Hepatocyte (in vitro differentiated cells): ENCODE data around the gene STK11IP. TPM values are rescaled to one million over a fixed set of nuclear protein-coding genes. Genes with fewer than 3 reads are reported as not detected.

Experiments used
- DNase-seq: peaks from one replicate; pipeline ENCODE4 v3.0.0-alpha.2; 2016; ENCODE audit warnings: low spot score
- H2AFZ ChIP-seq: fragments of 200-600 bp; sonication (generic); 2 replicates; pipeline ENCODE4 v1.6.0; 2016; ENCODE audit warnings: antibody characterized with exemption, mild to moderate bottlenecking
- H3K27ac ChIP-seq: fragments of 200-600 bp; sonication (generic); 2 replicates; pipeline ENCODE4 v1.5.1; 2016; ENCODE audit warnings: mild to moderate bottlenecking
- H3K27me3 ChIP-seq: fragments of 200-600 bp; sonication (generic); 2 replicates; pipeline ENCODE4 v1.6.1; 2016
- H3K36me3 ChIP-seq: fragments of 200-600 bp; sonication (generic); replicated peaks from 2 replicates; pipeline ENCODE4 v1.5.1; 2016; ENCODE audit warnings: low read depth; ENCODE audit not compliant: insufficient read depth
- H3K4me1 ChIP-seq: fragments of 200-600 bp; sonication (generic); 2 replicates; pipeline ENCODE4 v1.5.1; 2016; ENCODE audit warnings: mild to moderate bottlenecking, moderate library complexity; ENCODE audit not compliant: insufficient read depth
- H3K4me2 ChIP-seq: fragments of 200-600 bp; sonication (generic); 2 replicates; pipeline ENCODE4 v1.6.0; 2016
- H3K4me3 ChIP-seq: fragments of 200-600 bp; sonication (generic); 2 replicates; pipeline ENCODE4 v1.5.1; 2016; ENCODE audit warnings: mild to moderate bottlenecking
- H3K79me2 ChIP-seq: fragments of 200-600 bp; sonication (generic); 2 replicates; pipeline ENCODE4 v1.6.0; 2017; ENCODE audit warnings: mild to moderate bottlenecking
- H3K9me2 ChIP-seq: fragments of 200-600 bp; sonication (generic); replicated peaks from 2 replicates; pipeline ENCODE4 v1.6.0; 2017; ENCODE audit warnings: mild to moderate bottlenecking; ENCODE audit not compliant: insufficient read depth
- H3K9me3 ChIP-seq: fragments of 200-600 bp; sonication (generic); 2 replicates; pipeline ENCODE4 v1.5.1; 2016; ENCODE audit warnings: low read depth, mild to moderate bottlenecking
- H4K20me1 ChIP-seq: fragments of 200-600 bp; sonication (generic); 2 replicates; pipeline ENCODE4 v1.6.0; 2016; ENCODE audit warnings: mild to moderate bottlenecking; ENCODE audit not compliant: insufficient read depth, poor library complexity, severe bottlenecking
- CTCF ChIP-seq: fragments of 200-600 bp; sonication (generic); IDR thresholded peaks from 2 replicates; pipeline ENCODE4 v1.5.1; 2016; ENCODE audit warnings: antibody characterized with exemption, mild to moderate bottlenecking; ENCODE audit not compliant: poor library complexity
- EZH2 ChIP-seq: fragments of 200-600 bp; sonication (generic); IDR thresholded peaks from 2 replicates; pipeline ENCODE4 v1.6.1; 2016; ENCODE audit warnings: antibody characterized with exemption, mild to moderate bottlenecking, borderline replicate concordance
- EZH2phosphoT487 ChIP-seq: fragments of 200-600 bp; sonication (generic); IDR thresholded peaks from one replicate; pipeline ENCODE4 v1.6.1; 2018; ENCODE audit warnings: antibody characterized with exemption, mild to moderate bottlenecking, low read depth, moderate library complexity; ENCODE audit not compliant: unreplicated experiment, severe bottlenecking
- WGBS: methylation state at CpG from one replicate; pipeline ENCODE4 v1.1.6; 2016; ENCODE audit warnings: low lambda C conversion rate; ENCODE audit errors: missing lambda C conversion rate; 5-methylcytosine and 5-hydroxymethylcytosine counted together
- polyA plus RNA-seq: library from polyadenylated mRNA; unstranded; fragments of >200 nt; fragmentation: Nextera tagmentation; extraction: Ambion mirVana; gene quantifications from 2 replicates; pipeline ENCODE4 v1.2.1, GENCODE V29; 2016
- total RNA-seq: library from RNA; depleted of rRNA; stranded (reverse); fragments of >200 nt; gene quantifications from 2 replicates; pipeline ENCODE4 v1.2.3, GENCODE V29; 2014

Gene STK11IP
- total and polyA plus RNA-seq, 2 experiments from 2014 or later: 16.7 to 17.6 TPM

DNA sequence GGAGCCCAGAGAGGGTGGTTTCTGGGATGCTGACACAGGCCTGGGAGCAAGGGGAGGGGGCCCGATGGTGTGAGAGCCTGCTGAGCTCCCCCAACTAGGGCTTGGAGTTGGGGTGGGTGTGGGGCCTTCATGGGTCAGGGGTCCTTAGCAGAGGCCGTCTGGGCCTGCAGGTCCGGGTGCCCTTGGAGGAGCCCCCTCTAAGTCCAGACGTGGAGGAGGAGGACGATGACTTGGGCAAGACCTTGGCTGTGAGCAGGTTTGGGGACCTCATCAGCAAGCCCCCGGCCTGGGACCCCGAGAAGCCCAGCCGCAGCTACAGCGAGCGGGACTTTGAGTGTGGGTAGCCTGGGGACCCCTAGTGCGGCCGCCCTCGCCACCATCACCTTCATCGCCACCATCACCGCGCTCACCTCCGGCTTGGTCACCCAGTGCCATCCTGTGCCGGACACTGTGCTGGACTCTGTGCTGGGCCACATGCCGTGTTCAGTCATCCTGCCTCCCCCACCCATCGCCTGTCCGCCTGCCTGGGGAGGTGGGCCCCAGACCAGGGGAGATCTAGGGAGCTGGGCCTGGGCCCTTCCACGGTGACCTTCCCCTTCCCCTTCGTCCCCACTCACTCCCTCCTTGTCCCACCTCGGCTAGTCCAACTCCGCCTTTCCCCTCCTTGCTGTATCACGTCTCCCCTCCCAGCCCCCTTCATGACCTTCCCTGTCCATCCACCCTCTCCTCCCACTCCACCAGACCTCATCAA, 30.8 kb downstream of the STK11IP start:
- H3K9me2 ChIP-seq: no peaks in the 10 kb centered on the region
- H3K4me3 ChIP-seq: peak overlapping the region; percentile 79
- peak overlapping the region; percentile 89 for H2AFZ ChIP-seq
- WGBS: 89% methylated on average over 26 of the region's 26 CpGs
- no peaks in the 10 kb centered on the region for H3K9me3 ChIP-seq
- no peak for DNase-seq
- no peaks in the 10 kb centered on the region for H4K20me1 ChIP-seq
- H3K4me2 ChIP-seq: peak overlapping the region; percentile 98
- H3K36me3 ChIP-seq: no peaks in the 10 kb centered on the region
- no peaks in the 10 kb centered on the region for H3K27me3 ChIP-seq
- H3K79me2 ChIP-seq: no peaks in the 10 kb centered on the region
- TF ChIP-seq EZH2: no peak
- TF ChIP-seq CTCF: no peak
- TF ChIP-seq EZH2phosphoT487: no peak
- H3K27ac ChIP-seq: no peak overlapping the region
- H3K4me1 ChIP-seq: peaks cover 7% of the 10 kb centered on the region

DNA sequence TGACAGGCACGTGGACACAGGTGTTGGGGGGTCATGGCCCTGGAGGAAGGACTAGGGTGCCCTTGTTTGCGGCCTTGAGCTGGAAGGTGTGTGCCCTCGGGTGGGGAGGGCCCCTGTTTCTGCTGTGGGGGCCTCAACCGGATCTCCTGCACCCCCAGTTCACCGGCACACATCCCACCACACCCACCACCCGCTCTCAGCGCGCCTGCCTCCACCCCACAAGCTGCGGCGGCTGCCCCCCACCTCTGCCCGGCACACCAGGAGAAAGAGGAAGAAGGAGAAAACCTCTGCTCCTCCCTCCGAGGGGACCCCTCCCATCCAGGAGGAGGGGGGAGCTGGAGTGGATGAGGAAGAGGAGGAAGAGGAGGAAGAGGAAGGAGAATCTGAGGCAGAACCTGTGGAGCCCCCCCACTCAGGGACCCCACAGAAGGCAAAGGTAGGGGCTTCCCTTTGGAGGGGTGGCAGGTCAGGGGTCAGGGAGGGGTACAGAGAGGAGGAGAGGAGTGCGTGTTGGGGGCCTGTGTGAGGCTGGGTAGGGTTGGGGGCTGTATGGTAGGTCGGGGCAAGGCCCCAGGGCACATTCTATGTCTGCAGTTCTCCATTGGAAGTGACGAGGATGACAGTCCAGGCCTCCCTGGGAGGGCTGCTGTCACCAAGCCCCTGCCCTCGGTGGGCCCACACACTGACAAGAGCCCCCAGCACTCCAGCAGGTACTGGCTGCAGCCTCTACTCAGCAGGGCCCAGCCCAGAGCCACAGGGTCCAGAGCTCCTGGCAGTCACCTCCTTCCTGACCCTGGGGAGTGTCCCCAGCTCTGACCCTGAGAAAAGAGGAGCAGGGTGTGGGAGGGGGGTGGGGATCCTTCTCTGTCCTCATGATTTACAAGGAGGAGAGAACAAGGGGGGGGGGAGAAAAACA, 31.6 kb downstream of the STK11IP start:
- H3K4me1 ChIP-seq: peaks cover 7% of the 10 kb centered on the region
- 84% methylated on average over 7 of the region's 16 CpGs for WGBS
- H3K4me2 ChIP-seq: no peak overlapping the region
- H3K4me3 ChIP-seq: no peak overlapping the region
- no peaks in the 10 kb centered on the region for H3K9me3 ChIP-seq
- no peak for DNase-seq
- TF ChIP-seq CTCF (no peak), EZH2phosphoT487 (no peak), EZH2 (no peak)
- H3K27me3 ChIP-seq: no peaks in the 10 kb centered on the region
- H3K27ac ChIP-seq: no peak overlapping the region
- no peaks in the 10 kb centered on the region for H3K79me2 ChIP-seq
- no peaks in the 10 kb centered on the region for H3K36me3 ChIP-seq
- no peaks in the 10 kb centered on the region for H3K9me2 ChIP-seq
- no peaks in the 10 kb centered on the region for H4K20me1 ChIP-seq
- H2AFZ ChIP-seq: no peak overlapping the region

GRCh38 chr2:219629976-219630695, 32.5 kb downstream of the STK11IP start:
- H3K27ac ChIP-seq: no peak overlapping the region
- no peak for DNase-seq
- no peaks in the 10 kb centered on the region for H3K79me2 ChIP-seq
- H3K4me1 ChIP-seq: peaks cover 7% of the 10 kb centered on the region
- no peaks in the 10 kb centered on the region for H3K27me3 ChIP-seq
- H3K36me3 ChIP-seq: no peaks in the 10 kb centered on the region
- TF ChIP-seq EZH2: no peak
- no peak for TF ChIP-seq CTCF
- no peak for TF ChIP-seq EZH2phosphoT487
- H2AFZ ChIP-seq: no peak overlapping the region
- WGBS: 82% methylated on average over 14 of the region's 20 CpGs
- no peaks in the 10 kb centered on the region for H3K9me3 ChIP-seq
- no peaks in the 10 kb centered on the region for H4K20me1 ChIP-seq
- H3K9me2 ChIP-seq: no peaks in the 10 kb centered on the region
- H3K4me3 ChIP-seq: no peak overlapping the region
- H3K4me2 ChIP-seq: no peak overlapping the region
